GM12878 (cell line): ENCODE measurements around the gene DNAJC6. TPM values are rescaled to one million over a fixed set of nuclear protein-coding genes. Genes with fewer than 3 reads are reported as not detected.

Experiments
- ATAC-seq: fragments of 200-7000 bp; cut with Tn5 transposase; 3 replicates; pipeline ENCODE4 v1.9.1; 2020; ENCODE audit warnings: mild to moderate bottlenecking, moderate library complexity
- BruUV-seq: library from RNA; stranded (reverse); fragments of 400-500 nt; replicated peaks from 2 replicates; lab custom pipeline; 2021; lab: Mats Ljungman, UMichigan
- CTCF ChIA-PET: fragments of 300-600 bp; sonication (Branson Sonifier 250); formaldehyde crosslinking; extraction: SDS; loops from one replicate; lab custom pipeline; 2021; ENCODE audit warnings: inconsistent platforms; lab: Yijun Ruan, JAX
- POLR2A ChIA-PET: fragments of 350-600 bp; formaldehyde crosslinking; extraction: SDS; loops from one replicate; lab custom pipeline; 2021; ENCODE audit warnings: inconsistent platforms; lab: Charles Lee
- RAD21 ChIA-PET: fragments of 300-600 bp; sonication (Branson Sonifier 250); formaldehyde crosslinking; loops from one replicate; lab custom pipeline; 2023; ENCODE audit warnings: antibody characterized with exemption; ENCODE audit not compliant: unreplicated experiment; lab: Charles Lee
- SMC1A ChIA-PET: fragments of 300-600 bp; sonication (Branson Sonifier 250); formaldehyde crosslinking; loops from one replicate; lab custom pipeline; 2023; ENCODE audit not compliant: unreplicated experiment, uncharacterized antibody; lab: Charles Lee
- DNase-seq: peaks from one replicate; pipeline ENCODE4 v3.0.0-alpha.2; 2011; ENCODE audit warnings: low read depth, low spot score
- FAIRE-seq: peaks from 3 replicates; lab custom pipeline; 2011; peaks lifted over from hg19 to GRCh38; lab: Jason Lieb, UNC
- H2AFZ ChIP-seq: 2 replicates; pipeline ENCODE4 v1.6.0; 2011; ENCODE audit warnings: low read depth, low read length, control low read depth; ENCODE audit not compliant: control insufficient read depth
- H3K27ac ChIP-seq: 2 replicates; pipeline ENCODE4 v1.5.1; 2011; ENCODE audit warnings: control low read depth; ENCODE audit not compliant: control insufficient read depth, insufficient read depth
- H3K27me3 ChIP-seq, 2 experiments: replicated peaks in 1 of 2; 2 replicates each; pipeline versions ENCODE4 v1.6.0 to v1.6.1; 2011; ENCODE audit warnings: low read length in 1 of 2; ENCODE audit not compliant: control insufficient read depth in 2 of 2, insufficient read depth in 2 of 2
- H3K36me3 ChIP-seq, 2 experiments: 2 replicates each; pipeline ENCODE4 v1.5.1; 2011; ENCODE audit warnings: low read length in 1 of 2; ENCODE audit not compliant: control insufficient read depth in 2 of 2, insufficient read depth in 2 of 2
- H3K4me1 ChIP-seq: 2 replicates; pipeline ENCODE4 v1.6.1; 2011; ENCODE audit warnings: mild to moderate bottlenecking, low read length, moderate library complexity, mixed read lengths; ENCODE audit not compliant: control insufficient read depth, insufficient read depth
- H3K4me2 ChIP-seq: 2 replicates; pipeline ENCODE4 v1.6.0; 2011; ENCODE audit warnings: control low read depth; ENCODE audit not compliant: control insufficient read depth, insufficient read depth
- H3K4me3 ChIP-seq: fragments of 200-600 bp; sonication (generic); 2 replicates; pipeline ENCODE4 v1.5.1; 2016
- H3K79me2 ChIP-seq: 2 replicates; pipeline ENCODE4 v1.6.0; 2011; ENCODE audit warnings: low read length; ENCODE audit not compliant: control insufficient read depth, insufficient read depth
- H3K9ac ChIP-seq: 2 replicates; pipeline ENCODE4 v1.8.0; 2011; ENCODE audit warnings: low read length, control low read depth, mixed read lengths; ENCODE audit not compliant: control insufficient read depth, insufficient read depth
- H3K9me3 ChIP-seq: replicated peaks from 3 replicates; pipeline ENCODE4 v1.5.1; 2011; ENCODE audit warnings: mild to moderate bottlenecking, low read length; ENCODE audit not compliant: control insufficient read depth, insufficient read depth
- H4K20me1 ChIP-seq: 2 replicates; pipeline ENCODE4 v1.6.0; 2011; ENCODE audit not compliant: control insufficient read depth, insufficient read depth
- ETV6 ChIP-seq, 2 experiments: fragments of 450-650 bp in 1 of 2; IDR thresholded peaks in 1 of 2; conservative IDR thresholded peaks in 1 of 2; 2 replicates each; pipeline ENCODE4 v1.6.1; 2014; ENCODE audit warnings: antibody characterized with exemption in 1 of 2, borderline replicate concordance in 1 of 2, low read depth in 1 of 2, mild to moderate bottlenecking in 1 of 2, moderate library complexity in 1 of 2
- EZH2 ChIP-seq: IDR thresholded peaks from 2 replicates; pipeline ENCODE4 v1.6.1; 2012; ENCODE audit warnings: low read depth, mild to moderate bottlenecking, control low read depth, inconsistent platforms, low read length, borderline replicate concordance; ENCODE audit not compliant: control insufficient read depth
- FOS ChIP-seq: IDR thresholded peaks from 3 replicates; pipeline ENCODE4 v1.6.1; 2011; ENCODE audit warnings: borderline replicate concordance; ENCODE audit not compliant: insufficient read length; ENCODE audit errors: extremely low read depth
- HCFC1 ChIP-seq: fragments of 150-350 bp; IDR thresholded peaks from 2 replicates; pipeline ENCODE4 v1.6.1; 2014; ENCODE audit warnings: low read length
- MEF2B ChIP-seq: fragments of 450-650 bp; IDR thresholded peaks from 2 replicates; pipeline ENCODE4 v1.6.1; 2018; ENCODE audit warnings: mild to moderate bottlenecking, moderate library complexity; ENCODE audit not compliant: partially characterized antibody, poor library complexity, severe bottlenecking
- PKNOX1 ChIP-seq: fragments of 450-650 bp; IDR thresholded peaks from 2 replicates; pipeline ENCODE4 v1.6.1; 2016; ENCODE audit warnings: mild to moderate bottlenecking
- RAD51 ChIP-seq: fragments of 450-650 bp; IDR thresholded peaks from 2 replicates; pipeline ENCODE4 v1.6.1; 2016; ENCODE audit warnings: moderate library complexity, mild to moderate bottlenecking, inconsistent platforms
- RELA ChIP-seq: fragments of 450-650 bp; IDR thresholded peaks from 2 replicates; pipeline ENCODE4 v1.8.0; 2014; ENCODE audit warnings: borderline replicate concordance; ENCODE audit not compliant: partially characterized antibody
- SIN3A ChIP-seq: IDR thresholded peaks from 2 replicates; pipeline ENCODE4 v1.6.1; 2012; ENCODE audit warnings: low read depth, low read length, improper control_type of control experiment
- SREBF2 ChIP-seq: IDR thresholded peaks from 2 replicates; pipeline ENCODE4 v1.6.1; 2012; ENCODE audit warnings: mild to moderate bottlenecking, low read length
- YY1 ChIP-seq: IDR thresholded peaks from 2 replicates; pipeline ENCODE4 v1.6.1; 2011; ENCODE audit warnings: low read depth, mild to moderate bottlenecking, low read length
- WGBS: methylation state at CpG from one replicate; pipeline ENCODE4 v1.1.6; 2016; ENCODE audit warnings: low lambda C conversion rate; ENCODE audit not compliant: insufficient replicate concordance, insufficient coverage; ENCODE audit errors: missing lambda C conversion rate; 5-methylcytosine and 5-hydroxymethylcytosine counted together
- in situ Hi-C: fragments of 300-500 bp; cut with MboI; formaldehyde crosslinking; loops from 9 replicates; pipeline ENCODE4 v1.14.3; 2018; ENCODE audit warnings: mixed read lengths
- intact Hi-C: fragments of 100-400 bp; cut with micrococcal nuclease; formaldehyde crosslinking; loops from one replicate; pipeline ENCODE4 v1.14.2; 2022; ENCODE audit not compliant: unreplicated experiment
- polyA plus RNA-seq, 11 experiments: library from polyadenylated mRNA; depleted of rRNA in 4 of 11; unstranded in 6 of 11; stranded (reverse) in 5 of 11; fragments of >200 nt; fragmentation: Nextera tagmentation in 4 of 11; fragmentation: Illumina TruSeq in 1 of 11; extraction: Ambion mirVana in 4 of 11; extraction: Trizol in 1 of 11; gene quantifications; 1 replicate in 1 of 11; 2 replicates in 10 of 11; pipeline versions ENCODE4 v1.2.1 to v1.2.3, GENCODE V29; 2011 to 2016; ENCODE audit warnings: inconsistent platforms in 2 of 11, missing spikeins in 2 of 11, low read depth in 1 of 11
- total RNA-seq, 4 experiments: library from RNA; depleted of rRNA in 3 of 4; stranded (reverse); fragments of >200 nt in 3 of 4; fragmentation: Illumina TruSeq in 1 of 4; extraction: Trizol in 1 of 4; gene quantifications; 2 replicates each; pipeline versions ENCODE4 v1.2.1 to v1.2.3, GENCODE V29; 2013 to 2021

Gene DNAJC6
- total and polyA plus RNA-seq, 10 of the 15 experiments (the other 5 are each of a cell fraction or from before 2014, with no cell fraction given), result 0.08 to 4.3 (median 2.7) TPM

- in situ Hi-C loops, result no loop called here
- TF ChIP-seq HCFC1 (no peak), MEF2B (no peak), YY1 (no peak), SREBF2 (no peak), RELA (no peak), RAD51 (no peak), EZH2 (no peak), FOS (no peak), PKNOX1 (no peak), SIN3A (no peak), ETV6 (conservative IDR thresholded peaks at IDR 0.05 in 1 of 2, IDR thresholded peaks at IDR 0.05 in 1 of 2; ENCODE audit: borderline replicate concordance in 1 of 2, low read depth in 1 of 2) (no peak)
- DNase-seq (no peak), FAIRE-seq (no peak), ATAC-seq (no peak)
- H4K20me1 ChIP-seq, result no peaks in the 10 kb centered on the region
- H3K36me3 ChIP-seq, result no peaks in the 10 kb centered on the region
- H3K79me2 ChIP-seq, result no peaks in the 10 kb centered on the region
- CTCF ChIA-PET, result interaction anchor here (0.8 to 2.0 kb wide), 2 partner anchors 11 to 18 kb away, joined by 3 to 8 read pairs; no protein-coding TSS in a partner anchor
- no peak overlapping the region for H3K9ac ChIP-seq
- H3K9me3 ChIP-seq, result no peaks in the 10 kb centered on the region
- H2AFZ ChIP-seq, result no peak overlapping the region
- no peaks in the 10 kb centered on the region for H3K4me1 ChIP-seq
- intact Hi-C loops, result no loop called here
- H3K4me3 ChIP-seq, result no peak overlapping the region
- RAD21 ChIA-PET, result no interaction called here
- POLR2A ChIA-PET, result interaction anchor here (0.5 kb wide), 1 partner anchor 38 kb away, joined by 4 read pairs; no protein-coding TSS in a partner anchor
- H3K27ac ChIP-seq, result no peak overlapping the region
- H3K27me3 ChIP-seq, result no peaks in the 10 kb centered on the region
- H3K4me2 ChIP-seq, result no peak overlapping the region
- 43% methylated on average over 3 of the region's 3 CpGs for WGBS
- BruUV-seq, result no TSS peak
- SMC1A ChIA-PET, result interaction anchor here (0.9 to 1.4 kb wide), 3 partner anchors 18 to 22 kb away, joined by 3 to 4 read pairs (median 3); no protein-coding TSS in a partner anchor
Measured at GRCh38 chr1:65441464-65441863, 132.1 kb downstream of the DNAJC6 start.
